ENCODE results near the gene POMT2.

POMT2 gene

GRCh38 chr14:77264466-77265186 lies 56.1 kb downstream of the POMT2 start:
- DNase-seq: no peak

GRCh38 chr14:77260631-77261030 lies 60.1 kb downstream of the POMT2 start:
- DNase-seq: peak; percentile 87

GRCh38 chr14:77260199-77260598 lies 60.5 kb downstream of the POMT2 start:
- DNase-seq: no peak

- DNase-seq: no peak
Observed at GRCh38 chr14:77259025-77259715, 61.5 kb downstream of the POMT2 start.

- no peak for DNase-seq
Observed at GRCh38 chr14:77258566-77258965, 62.1 kb downstream of the POMT2 start.

GRCh38 chr14:77257700-77258099 lies 63.0 kb downstream of the POMT2 start:
- no peak for DNase-seq

- DNase-seq: no peak
Observed at GRCh38 chr14:77256694-77257093, 64.0 kb downstream of the POMT2 start.

- no peak for DNase-seq
Observed at GRCh38 chr14:77253333-77254190, 67.1 kb downstream of the POMT2 start.

GRCh38 chr14:77251870-77252269 lies 68.8 kb downstream of the POMT2 start:
- no peak for DNase-seq

- no peak for DNase-seq
Observed at GRCh38 chr14:77250927-77251326, 69.8 kb downstream of the POMT2 start.

- DNase-seq: no peak
Observed at GRCh38 chr14:77249286-77249685, 71.4 kb downstream of the POMT2 start.

GRCh38 chr14:77248666-77249065 lies 72.0 kb downstream of the POMT2 start:
- no peak for DNase-seq

GRCh38 chr14:77246784-77247183 lies 73.9 kb downstream of the POMT2 start:
- no peak for DNase-seq

GRCh38 chr14:77245820-77246219 lies 74.9 kb downstream of the POMT2 start:
- no peak for DNase-seq

- DNase-seq: no peak
Observed at GRCh38 chr14:77243853-77244252, 76.8 kb downstream of the POMT2 start.

- DNase-seq: no peak
Observed at GRCh38 chr14:77242752-77243151, 77.9 kb downstream of the POMT2 start.

- DNase-seq: no peak
Observed at GRCh38 chr14:77241955-77242354, 78.7 kb downstream of the POMT2 start.

GRCh38 chr14:77240336-77240915 lies 80.3 kb downstream of the POMT2 start:
- DNase-seq: no peak

- no peak for DNase-seq
Observed at GRCh38 chr14:77239412-77239811, 81.3 kb downstream of the POMT2 start.

- no peak for DNase-seq
Observed at GRCh38 chr14:77238996-77239395, 81.7 kb downstream of the POMT2 start.

GRCh38 chr14:77238356-77238755 lies 82.3 kb downstream of the POMT2 start:
- DNase-seq: no peak

GRCh38 chr14:77236814-77237213 lies 83.9 kb downstream of the POMT2 start:
- no peak for DNase-seq

- no peak for DNase-seq
Observed at GRCh38 chr14:77231721-77232120, 89.0 kb downstream of the POMT2 start.
